Body of pancreas (tissue), 4 donors: Measurements from ENCODE around the gene EPN1. TPM values are rescaled to one million over a fixed set of nuclear protein-coding genes. Genes with fewer than 3 reads are reported as not detected.

Experiments used
- ATAC-seq: fragments of 150-250 bp; one replicate; pipeline ENCODE4 v1.9.1; 2016
- DNase-seq, 4 donors: peaks; one replicate each; pipeline ENCODE4 v3.0.0-alpha.2; 2019
- H3K27ac ChIP-seq, 4 donors: fragments of 200-600 bp; sonication (generic); 1 replicate in 3 of 4; 2 replicates in 1 of 4; pipeline versions ENCODE4 v1.5.1 to v1.6.1; 2016 to 2019; ENCODE audit warnings: mild to moderate bottlenecking in 1 of 4, mixed read lengths in 1 of 4, moderate library complexity in 1 of 4
- H3K27me3 ChIP-seq, 2 donors: fragments of 200-600 bp; sonication (generic); one replicate each; pipeline ENCODE4 v1.6.0; 2016; ENCODE audit warnings: mild to moderate bottlenecking in 1 of 2
- H3K36me3 ChIP-seq, 2 donors: fragments of 200-600 bp; sonication (generic); replicated peaks in 1 of 2; 2 replicates each; pipeline ENCODE4 v1.5.1; 2016; ENCODE audit warnings: low read depth in 2 of 2; ENCODE audit not compliant: insufficient read depth in 1 of 2
- H3K4me1 ChIP-seq: fragments of 200-600 bp; sonication (generic); one replicate; pipeline ENCODE4 v1.6.0; 2016
- H3K4me3 ChIP-seq, 2 donors: fragments of 200-600 bp; sonication (generic); 1 replicate in 1 of 2; 2 replicates in 1 of 2; pipeline ENCODE4 v1.5.1; 2016 to 2019
- H3K9me3 ChIP-seq, 3 donors: fragments of 200-600 bp; sonication (generic); 1 replicate in 2 of 3; 2 replicates in 1 of 3; pipeline ENCODE4 v1.5.1; 2016
- CTCF ChIP-seq, 7 experiments: fragments of 450-650 bp in 4 of 7; fragments of 200-600 bp in 3 of 7; sonication (generic) in 3 of 7; IDR thresholded peaks; one replicate each; pipeline ENCODE4 v1.5.1; 2016 to 2019; ENCODE audit warnings: antibody characterized with exemption in 7 of 7
- POLR2A ChIP-seq, 3 donors: fragments of 450-650 bp; IDR thresholded peaks; one replicate each; pipeline ENCODE4 v1.6.1; 2016; ENCODE audit warnings: antibody characterized with exemption in 3 of 3, mild to moderate bottlenecking in 2 of 3
- WGBS, 2 donors: methylation state at CpG; one replicate each; pipeline ENCODE4 v1.1.5; 2017; 5-methylcytosine and 5-hydroxymethylcytosine counted together
- intact Hi-C: fragments of 100-400 bp; cut with DNase I; formaldehyde crosslinking; loops from one replicate; pipeline ENCODE4 v1.15.1; 2023
- total RNA-seq, 2 donors: library from RNA; depleted of rRNA; stranded (reverse); fragments of >200 nt; gene quantifications; one replicate each; pipeline ENCODE4 v1.1.0, GENCODE V29; 2016

Gene EPN1
- total RNA-seq, 2 donors from 2014 or later: 52.1 to 52.4 TPM

- TF ChIP-seq POLR2A (IDR thresholded peaks at IDR 0.05) (no peak), CTCF (IDR thresholded peaks at IDR 0.05) (peak; percentile 84 to 94 (median 90))
- Histone ChIP-seq H3K36me3 (peaks cover 0 to 5% of the 10 kb centered on the region in 2 donors), H3K27me3 (no peaks in the 10 kb centered on the region), H3K9me3 (no peaks in the 10 kb centered on the region), H3K4me3 (no peak overlapping the region), H3K4me1 (peaks cover 20% of the 10 kb centered on the region), H3K27ac (no peak overlapping the region)
- DNase-seq (peak; percentile 71 to 78 (median 75)), ATAC-seq (peak; percentile 83)
- 30 to 74% methylated on average over 18 to 33 of the region's 38 CpGs for WGBS, 2 donors
- intact Hi-C loops: loop anchor here (10.0 kb wide), 1 partner anchor 111 kb away; no protein-coding TSS in a partner anchor
Measured at GRCh38 chr19:55703790-55704215, 28.8 kb downstream of the EPN1 start.

GRCh38 chr19:55704494-55705245, 29.6 kb downstream of the EPN1 start:
- Histone ChIP-seq H3K27ac (no peak overlapping the region), H3K9me3 (no peaks in the 10 kb centered on the region), H3K4me3 (no peak overlapping the region), H3K4me1 (peaks cover 20% of the 10 kb centered on the region), H3K27me3 (no peaks in the 10 kb centered on the region), H3K36me3 (peaks cover 0 to 3% of the 10 kb centered on the region in 2 donors)
- intact Hi-C loops: loop anchor here (10.0 kb wide), 1 partner anchor 110 kb away; no protein-coding TSS in a partner anchor
- TF ChIP-seq POLR2A (IDR thresholded peaks at IDR 0.05) (no peak), CTCF (IDR thresholded peaks at IDR 0.05) (peak in 3 of 7 experiments; percentile 5 to 18 (median 10))
- WGBS, 2 donors: 88 to 92% methylated on average over 15 of the region's 15 CpGs
- DNase-seq (peak in 1 of 4 donors; percentile 13), ATAC-seq (no peak)

- DNase-seq (no peak), ATAC-seq (no peak)
- no peaks in the 10 kb centered on the region for H3K9me3 ChIP-seq
- H3K36me3 ChIP-seq: no peaks in the 10 kb centered on the region
- no peaks in the 10 kb centered on the region for H3K27me3 ChIP-seq
- TF ChIP-seq CTCF (IDR thresholded peaks at IDR 0.05): no peak
- no peak overlapping the region for H3K27ac ChIP-seq
- intact Hi-C loops: loop anchor here (10.0 kb wide), 1 partner anchor 109 kb away; no protein-coding TSS in a partner anchor
- H3K4me3 ChIP-seq: no peak overlapping the region
- H3K4me1 ChIP-seq: peaks cover 20% of the 10 kb centered on the region
- 93 to 94% methylated on average over 2 to 3 of the region's 3 CpGs for WGBS, 2 donors
Measured at GRCh38 chr19:55705972-55706371, 30.9 kb downstream of the EPN1 start.

DNA sequence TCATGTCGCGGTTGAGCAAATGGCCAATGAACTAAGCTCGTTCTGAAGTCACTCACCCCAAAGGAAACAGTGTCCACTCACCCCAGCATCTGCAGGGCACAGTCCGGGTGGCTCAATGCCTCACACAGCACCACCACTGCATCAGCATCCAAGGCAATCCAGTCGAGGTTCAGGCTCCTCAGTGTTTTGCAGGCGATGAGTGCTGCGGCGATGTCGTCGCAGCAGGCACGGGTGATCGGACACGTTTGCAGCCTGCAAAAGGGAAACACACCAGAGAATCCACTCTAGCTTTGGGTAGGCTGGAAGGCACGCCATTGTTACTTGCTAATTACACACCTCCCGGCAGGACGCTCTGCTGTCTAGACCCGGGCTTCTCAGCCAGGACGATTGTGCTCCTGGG, 36.7 kb downstream of the EPN1 start:
- DNase-seq (no peak), ATAC-seq (no peak)
- Histone ChIP-seq H3K4me1 (no peaks in the 10 kb centered on the region), H3K4me3 (no peak overlapping the region), H3K36me3 (no peaks in the 10 kb centered on the region), H3K27ac (no peak overlapping the region), H3K9me3 (no peaks in the 10 kb centered on the region), H3K27me3 (peaks cover 0 to 6% of the 10 kb centered on the region in 2 donors)
- no peak for TF ChIP-seq POLR2A (IDR thresholded peaks at IDR 0.05)
- TF ChIP-seq CTCF (IDR thresholded peaks at IDR 0.05): no peak
- intact Hi-C loops: no loop called here
- WGBS, 2 donors: 56 to 72% methylated on average over 14 to 18 of the region's 18 CpGs
